ENCODE measurements around the gene PPP1R2.

- TF ChIP-seq ZFX (IDR thresholded peaks at IDR 0.05) (no peak), CTCF (conservative IDR thresholded peaks at IDR 0.05) (no peak)
Measured at GRCh38 chr3:195570344-195570743, 27.2 kb upstream of the PPP1R2 start.

Measured in C4-2B (cell line).